Measurements from ENCODE around the gene IKZF1. TPM values are rescaled to one million over a fixed set of nuclear protein-coding genes. Genes with fewer than 3 reads are reported as not detected.

IKZF1 gene
- total RNA-seq, 1 donor from 2014 or later: 0.86 TPM

- FAIRE-seq: no peak
- H3K27ac Mint-ChIP-seq (ENCODE audit: unreplicated experiment): no peak overlapping the region
- no peak overlapping the region for H3K4me3 Mint-ChIP-seq (ENCODE audit: unreplicated experiment)
- no peak overlapping the region for H2AFZ ChIP-seq (ENCODE audit: low read depth, low read length)
- peaks cover 2% of the 10 kb centered on the region for H3K36me3 ChIP-seq (ENCODE audit: insufficient read depth, low read length)
- peaks cover 13% of the 10 kb centered on the region for H3K4me1 ChIP-seq (ENCODE audit: insufficient read depth, low read length)
- H3K36me3 Mint-ChIP-seq (ENCODE audit: low read depth, unreplicated experiment): peaks cover 5% of the 10 kb centered on the region
- peaks cover 24% of the 10 kb centered on the region for H3K4me1 Mint-ChIP-seq (ENCODE audit: low read depth, unreplicated experiment)
- no peaks in the 10 kb centered on the region for H3K27me3 ChIP-seq (ENCODE audit: insufficient read depth, low read length)
- no peaks in the 10 kb centered on the region for H3K79me2 ChIP-seq (ENCODE audit: insufficient read depth, low read length)
- no peak overlapping the region for H3K4me3 ChIP-seq (ENCODE audit: insufficient read depth, low read depth, low read length)
- no peaks in the 10 kb centered on the region for H3K9me3 Mint-ChIP-seq (ENCODE audit: unreplicated experiment)
- H3K27ac ChIP-seq (ENCODE audit: low read depth, low read length): no peak overlapping the region
- no peak for TF ChIP-seq EZH2 (IDR thresholded peaks at IDR 0.05; ENCODE audit: insufficient read depth, low read length)
- TF ChIP-seq, protein P1, sequence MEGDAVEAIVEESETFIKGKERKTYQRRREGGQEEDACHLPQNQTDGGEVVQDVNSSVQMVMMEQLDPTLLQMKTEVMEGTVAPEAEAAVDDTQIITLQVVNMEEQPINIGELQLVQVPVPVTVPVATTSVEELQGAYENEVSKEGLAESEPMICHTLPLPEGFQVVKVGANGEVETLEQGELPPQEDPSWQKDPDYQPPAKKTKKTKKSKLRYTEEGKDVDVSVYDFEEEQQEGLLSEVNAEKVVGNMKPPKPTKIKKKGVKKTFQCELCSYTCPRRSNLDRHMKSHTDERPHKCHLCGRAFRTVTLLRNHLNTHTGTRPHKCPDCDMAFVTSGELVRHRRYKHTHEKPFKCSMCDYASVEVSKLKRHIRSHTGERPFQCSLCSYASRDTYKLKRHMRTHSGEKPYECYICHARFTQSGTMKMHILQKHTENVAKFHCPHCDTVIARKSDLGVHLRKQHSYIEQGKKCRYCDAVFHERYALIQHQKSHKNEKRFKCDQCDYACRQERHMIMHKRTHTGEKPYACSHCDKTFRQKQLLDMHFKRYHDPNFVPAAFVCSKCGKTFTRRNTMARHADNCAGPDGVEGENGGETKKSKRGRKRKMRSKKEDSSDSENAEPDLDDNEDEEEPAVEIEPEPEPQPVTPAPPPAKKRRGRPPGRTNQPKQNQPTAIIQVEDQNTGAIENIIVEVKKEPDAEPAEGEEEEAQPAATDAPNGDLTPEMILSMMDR (IDR thresholded peaks at IDR 0.05; ENCODE audit: insufficient read depth, low read depth, low read length): no peak
- H3K9me3 ChIP-seq (ENCODE audit: insufficient read depth, low read depth, low read length): no peaks in the 10 kb centered on the region
- no peak overlapping the region for H3K9ac ChIP-seq (ENCODE audit: low read length)
- peaks cover 6% of the 10 kb centered on the region for H3K27me3 Mint-ChIP-seq (ENCODE audit: low read depth, unreplicated experiment)
- peak overlapping the region; percentile 95 for H3K4me2 ChIP-seq (ENCODE audit: low read length)
- DNase-seq (ENCODE audit: low read depth): no peak
- H4K20me1 ChIP-seq (ENCODE audit: insufficient read depth, low read length): peaks cover 7% of the 10 kb centered on the region
These were observed 144.3 kb downstream of the IKZF1 start for GRCh38 chr7:50448823-50449222.

GRCh38 chr7:50449501-50449880, 145.0 kb downstream of the IKZF1 start:
- Histone ChIP-seq H3K36me3 (ENCODE audit: insufficient read depth, low read length) (no peaks in the 10 kb centered on the region), H3K27me3 (ENCODE audit: insufficient read depth, low read length) (no peaks in the 10 kb centered on the region), H4K20me1 (ENCODE audit: insufficient read depth, low read length) (peaks cover 7% of the 10 kb centered on the region), H3K4me1 (ENCODE audit: insufficient read depth, low read length) (peaks cover 13% of the 10 kb centered on the region), H3K27ac (ENCODE audit: low read depth, low read length) (no peak overlapping the region), H3K9ac (ENCODE audit: low read length) (peak overlapping the region; percentile 82), H3K9me3 (ENCODE audit: insufficient read depth, low read depth, low read length) (no peaks in the 10 kb centered on the region), H3K4me3 (ENCODE audit: insufficient read depth, low read depth, low read length) (peak overlapping the region; percentile 71), H3K79me2 (ENCODE audit: insufficient read depth, low read length) (no peaks in the 10 kb centered on the region), H2AFZ (ENCODE audit: low read depth, low read length) (no peak overlapping the region), H3K4me2 (ENCODE audit: low read length) (peak overlapping the region; percentile 95)
- TF ChIP-seq EZH2 (IDR thresholded peaks at IDR 0.05; ENCODE audit: insufficient read depth, low read length): no peak
- TF ChIP-seq, protein P1 (IDR thresholded peaks at IDR 0.05; ENCODE audit: insufficient read depth, low read depth, low read length): no peak
- no peaks in the 10 kb centered on the region for H3K9me3 Mint-ChIP-seq (ENCODE audit: unreplicated experiment)
- DNase-seq (ENCODE audit: low read depth): no peak
- H3K36me3 Mint-ChIP-seq (ENCODE audit: low read depth, unreplicated experiment): peaks cover 3% of the 10 kb centered on the region
- FAIRE-seq: no peak
- peaks cover 21% of the 10 kb centered on the region for H3K4me1 Mint-ChIP-seq (ENCODE audit: low read depth, unreplicated experiment)
- H3K4me3 Mint-ChIP-seq (ENCODE audit: unreplicated experiment): peak overlapping the region; percentile 84
- peaks cover 7% of the 10 kb centered on the region for H3K27me3 Mint-ChIP-seq (ENCODE audit: low read depth, unreplicated experiment)
- H3K27ac Mint-ChIP-seq (ENCODE audit: unreplicated experiment): peak overlapping the region; percentile 28

DNA sequence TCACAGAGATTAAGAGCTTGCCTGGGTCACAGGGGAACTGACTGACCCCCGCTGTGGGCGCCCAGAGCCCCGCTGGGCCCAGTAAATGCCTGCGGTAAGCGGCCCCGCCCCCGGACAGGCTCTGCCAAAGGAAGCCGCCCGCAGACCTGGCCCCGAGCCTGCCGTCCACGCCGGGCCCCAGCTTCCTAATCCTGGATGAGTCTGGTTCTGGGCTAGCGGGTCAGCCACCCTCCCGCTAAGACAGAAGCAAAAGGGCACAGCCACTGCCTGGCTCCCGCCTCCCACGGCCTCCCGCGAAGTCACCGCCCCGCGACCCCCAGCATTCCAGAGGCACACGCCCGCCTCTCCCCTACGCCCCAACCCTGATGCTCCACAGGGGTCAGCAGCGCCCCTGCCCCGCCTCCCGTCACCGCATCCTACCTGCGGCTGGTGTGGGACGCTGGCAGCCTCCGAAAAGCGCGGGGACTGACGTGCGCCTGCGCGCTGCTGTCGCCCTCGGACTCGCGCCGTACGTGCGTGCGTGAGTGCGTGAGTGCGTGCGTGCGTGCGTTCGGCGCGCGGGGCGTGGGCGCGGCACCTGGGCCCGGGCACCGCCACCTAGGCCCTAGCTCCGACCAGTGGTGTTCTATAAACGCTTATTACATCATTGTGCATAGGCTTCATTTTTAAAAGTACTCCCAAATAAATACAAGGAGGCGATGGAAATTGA, 145.5 kb downstream of the IKZF1 start, which contains the start of gene FIGNL1:
FIGNL1 (minus strand) TSS at position 470 of the 709 bp plus-strand sequence. CDS start 3,063 bp downstream, outside the sequence.
- Histone ChIP-seq H3K79me2 (ENCODE audit: insufficient read depth, low read length) (no peaks in the 10 kb centered on the region), H3K27me3 (ENCODE audit: insufficient read depth, low read length) (peaks cover 1% of the 10 kb centered on the region), H3K4me2 (ENCODE audit: low read length) (peak within 1 kb of the TSS; percentile 95), H3K9ac (ENCODE audit: low read length) (peak within 1 kb of the TSS; percentile 82), H4K20me1 (ENCODE audit: insufficient read depth, low read length) (peaks cover 7% of the 10 kb centered on the region), H3K27ac (ENCODE audit: low read depth, low read length) (peak within 1 kb of the TSS; percentile 77), H3K4me3 (ENCODE audit: insufficient read depth, low read depth, low read length) (peak within 1 kb of the TSS; percentile 71), H3K4me1 (ENCODE audit: insufficient read depth, low read length) (peaks cover 13% of the 10 kb centered on the region), H2AFZ (ENCODE audit: low read depth, low read length) (peak within 1 kb of the TSS; percentile 88), H3K36me3 (ENCODE audit: insufficient read depth, low read length) (no peaks in the 10 kb centered on the region), H3K9me3 (ENCODE audit: insufficient read depth, low read depth, low read length) (no peaks in the 10 kb centered on the region)
- Mint-ChIP-seq H3K36me3 (ENCODE audit: low read depth, unreplicated experiment) (peaks cover 3% of the 10 kb centered on the region), H3K9me3 (ENCODE audit: unreplicated experiment) (no peaks in the 10 kb centered on the region), H3K27me3 (ENCODE audit: low read depth, unreplicated experiment) (peaks cover 7% of the 10 kb centered on the region), H3K27ac (ENCODE audit: unreplicated experiment) (peak within 1 kb of the TSS; percentile 28), H3K4me1 (ENCODE audit: low read depth, unreplicated experiment) (peaks cover 21% of the 10 kb centered on the region), H3K4me3 (ENCODE audit: unreplicated experiment) (peak within 1 kb of the TSS; percentile 84)
- peak; percentile 58 for DNase-seq (ENCODE audit: low read depth)
- no peak for TF ChIP-seq EZH2 (IDR thresholded peaks at IDR 0.05; ENCODE audit: insufficient read depth, low read length)
- TF ChIP-seq, protein P1 (IDR thresholded peaks at IDR 0.05; ENCODE audit: insufficient read depth, low read depth, low read length): no peak
- no peak for FAIRE-seq
